ENCODE data around the gene TINAGL1.

DNA sequence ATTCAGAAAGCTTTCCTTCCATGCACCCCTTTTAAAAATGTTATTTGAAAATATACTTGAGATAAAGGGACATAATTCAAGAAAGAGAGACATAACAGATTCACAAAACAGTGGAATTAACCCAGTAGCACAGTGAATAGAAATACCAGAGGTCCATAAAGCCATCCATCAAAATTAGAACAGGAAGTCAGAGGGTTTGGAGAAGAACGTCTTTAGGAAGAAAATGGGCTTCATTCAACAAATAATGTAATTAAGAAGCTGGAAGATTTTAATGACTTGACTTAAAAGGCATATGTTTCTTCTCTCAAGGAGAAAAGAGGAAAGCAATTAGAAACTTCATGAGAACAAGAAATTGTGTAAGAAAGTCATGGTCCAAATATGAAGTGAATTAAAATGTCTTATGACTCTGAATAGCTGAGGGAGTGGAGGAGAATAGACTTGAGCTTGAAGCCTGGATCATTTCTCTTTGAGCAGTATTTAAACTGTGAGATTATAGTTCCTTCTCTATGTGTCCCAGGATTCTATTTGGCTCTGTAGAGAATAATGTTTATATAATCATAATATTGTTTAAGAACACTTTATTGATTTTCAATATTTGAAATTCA lies 33.3 kb downstream of the TINAGL1 start:
- TF ChIP-seq, protein P1, sequence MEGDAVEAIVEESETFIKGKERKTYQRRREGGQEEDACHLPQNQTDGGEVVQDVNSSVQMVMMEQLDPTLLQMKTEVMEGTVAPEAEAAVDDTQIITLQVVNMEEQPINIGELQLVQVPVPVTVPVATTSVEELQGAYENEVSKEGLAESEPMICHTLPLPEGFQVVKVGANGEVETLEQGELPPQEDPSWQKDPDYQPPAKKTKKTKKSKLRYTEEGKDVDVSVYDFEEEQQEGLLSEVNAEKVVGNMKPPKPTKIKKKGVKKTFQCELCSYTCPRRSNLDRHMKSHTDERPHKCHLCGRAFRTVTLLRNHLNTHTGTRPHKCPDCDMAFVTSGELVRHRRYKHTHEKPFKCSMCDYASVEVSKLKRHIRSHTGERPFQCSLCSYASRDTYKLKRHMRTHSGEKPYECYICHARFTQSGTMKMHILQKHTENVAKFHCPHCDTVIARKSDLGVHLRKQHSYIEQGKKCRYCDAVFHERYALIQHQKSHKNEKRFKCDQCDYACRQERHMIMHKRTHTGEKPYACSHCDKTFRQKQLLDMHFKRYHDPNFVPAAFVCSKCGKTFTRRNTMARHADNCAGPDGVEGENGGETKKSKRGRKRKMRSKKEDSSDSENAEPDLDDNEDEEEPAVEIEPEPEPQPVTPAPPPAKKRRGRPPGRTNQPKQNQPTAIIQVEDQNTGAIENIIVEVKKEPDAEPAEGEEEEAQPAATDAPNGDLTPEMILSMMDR (conservative IDR thresholded peaks at IDR 0.05 in 1 of 2, IDR thresholded peaks at IDR 0.05 in 1 of 2; ENCODE audit: low read depth in 1 of 2, low read length in 2 of 2): no peak
- no peak for TF ChIP-seq EZH2 (IDR thresholded peaks at IDR 0.05; ENCODE audit: low read length, missing control alignments)

Data from fibroblast of lung (primary cell).